ENCODE measurements around the gene CNOT6.

DNA sequence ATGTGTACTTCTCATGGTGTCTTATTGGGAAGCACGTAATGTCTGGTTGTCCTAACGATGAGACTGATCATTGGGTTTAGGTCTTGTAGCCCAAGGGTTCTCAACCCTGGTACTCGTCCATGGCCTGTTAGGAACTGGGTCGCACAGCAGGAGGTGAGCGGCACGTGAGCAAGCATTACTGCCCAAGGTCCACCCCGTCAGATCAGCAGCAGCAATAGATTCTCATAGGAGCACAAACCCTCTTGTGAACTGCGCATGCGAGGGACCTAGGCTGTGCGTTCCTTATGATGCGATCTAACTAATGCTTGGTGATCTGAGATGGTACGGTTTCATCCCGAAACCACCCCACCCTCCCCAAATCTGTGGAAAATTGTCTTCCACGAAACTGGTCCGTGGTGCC is 33.5 kb downstream of the CNOT6 start:
- no peak for TF ChIP-seq EP300 (IDR thresholded peaks at IDR 0.05; ENCODE audit: low read depth)
- TF ChIP-seq, protein P1, sequence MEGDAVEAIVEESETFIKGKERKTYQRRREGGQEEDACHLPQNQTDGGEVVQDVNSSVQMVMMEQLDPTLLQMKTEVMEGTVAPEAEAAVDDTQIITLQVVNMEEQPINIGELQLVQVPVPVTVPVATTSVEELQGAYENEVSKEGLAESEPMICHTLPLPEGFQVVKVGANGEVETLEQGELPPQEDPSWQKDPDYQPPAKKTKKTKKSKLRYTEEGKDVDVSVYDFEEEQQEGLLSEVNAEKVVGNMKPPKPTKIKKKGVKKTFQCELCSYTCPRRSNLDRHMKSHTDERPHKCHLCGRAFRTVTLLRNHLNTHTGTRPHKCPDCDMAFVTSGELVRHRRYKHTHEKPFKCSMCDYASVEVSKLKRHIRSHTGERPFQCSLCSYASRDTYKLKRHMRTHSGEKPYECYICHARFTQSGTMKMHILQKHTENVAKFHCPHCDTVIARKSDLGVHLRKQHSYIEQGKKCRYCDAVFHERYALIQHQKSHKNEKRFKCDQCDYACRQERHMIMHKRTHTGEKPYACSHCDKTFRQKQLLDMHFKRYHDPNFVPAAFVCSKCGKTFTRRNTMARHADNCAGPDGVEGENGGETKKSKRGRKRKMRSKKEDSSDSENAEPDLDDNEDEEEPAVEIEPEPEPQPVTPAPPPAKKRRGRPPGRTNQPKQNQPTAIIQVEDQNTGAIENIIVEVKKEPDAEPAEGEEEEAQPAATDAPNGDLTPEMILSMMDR (IDR thresholded peaks at IDR 0.05): no peak

Data from transverse colon (tissue), 3 donors.